Measurements from ENCODE around the gene DDX1. TPM values are rescaled to one million over a fixed set of nuclear protein-coding genes. Genes with fewer than 3 reads are reported as not detected.

DDX1 gene
- total RNA-seq, 1 experiment from 2014 or later = 62.6 TPM

DNA sequence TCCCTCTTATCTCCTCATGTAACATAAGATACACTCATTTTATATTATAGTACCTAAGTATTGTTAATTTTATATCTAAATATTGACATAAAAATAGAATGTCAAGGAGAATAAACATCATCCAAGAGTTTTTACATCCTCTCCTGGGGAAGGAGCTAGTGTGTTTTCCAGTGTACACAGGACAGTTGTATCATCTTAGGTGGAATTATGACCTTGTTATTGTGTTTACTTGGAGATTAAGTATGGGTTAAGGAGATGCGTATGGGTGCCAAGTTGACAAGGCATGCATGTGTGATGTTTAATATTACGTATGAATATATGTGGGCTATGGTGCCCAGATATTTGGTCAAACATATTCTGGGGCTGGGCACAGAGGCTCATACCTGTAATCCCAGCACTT, 11.2 kb upstream of the DDX1 start:
- no peaks in the 10 kb centered on the region for H3K9me2 ChIP-seq (replicated peaks; ENCODE audit: low read length)
- no peaks in the 10 kb centered on the region for H3F3A ChIP-seq (ENCODE audit: low read length, unreplicated experiment)
- POLR2A ChIA-PET (ENCODE audit: unreplicated experiment) = no interaction called here
- no peak overlapping the region for H3K27ac ChIP-seq (ENCODE audit: low read length)
- H2AFZ ChIP-seq (ENCODE audit: low read length) = no peak overlapping the region
- no peak overlapping the region for H3K4me2 ChIP-seq (ENCODE audit: low read length)
- H3K79me2 ChIP-seq (ENCODE audit: low read length) = no peaks in the 10 kb centered on the region
- CTCF ChIA-PET = interaction anchor here (0.6 kb wide), 1 partner anchor 952 kb away, joined by 5 read pairs; no protein-coding TSS in a partner anchor
- H3K4me3 ChIP-seq (ENCODE audit: low read length) = no peak overlapping the region
- TF ChIP-seq EZH2phosphoT487 (IDR thresholded peaks at IDR 0.05; ENCODE audit: borderline replicate concordance, low read length) (no peak), EZH2 (IDR thresholded peaks at IDR 0.05; ENCODE audit: low read length, unreplicated experiment) (no peak)
- TF ChIP-seq, protein P1, sequence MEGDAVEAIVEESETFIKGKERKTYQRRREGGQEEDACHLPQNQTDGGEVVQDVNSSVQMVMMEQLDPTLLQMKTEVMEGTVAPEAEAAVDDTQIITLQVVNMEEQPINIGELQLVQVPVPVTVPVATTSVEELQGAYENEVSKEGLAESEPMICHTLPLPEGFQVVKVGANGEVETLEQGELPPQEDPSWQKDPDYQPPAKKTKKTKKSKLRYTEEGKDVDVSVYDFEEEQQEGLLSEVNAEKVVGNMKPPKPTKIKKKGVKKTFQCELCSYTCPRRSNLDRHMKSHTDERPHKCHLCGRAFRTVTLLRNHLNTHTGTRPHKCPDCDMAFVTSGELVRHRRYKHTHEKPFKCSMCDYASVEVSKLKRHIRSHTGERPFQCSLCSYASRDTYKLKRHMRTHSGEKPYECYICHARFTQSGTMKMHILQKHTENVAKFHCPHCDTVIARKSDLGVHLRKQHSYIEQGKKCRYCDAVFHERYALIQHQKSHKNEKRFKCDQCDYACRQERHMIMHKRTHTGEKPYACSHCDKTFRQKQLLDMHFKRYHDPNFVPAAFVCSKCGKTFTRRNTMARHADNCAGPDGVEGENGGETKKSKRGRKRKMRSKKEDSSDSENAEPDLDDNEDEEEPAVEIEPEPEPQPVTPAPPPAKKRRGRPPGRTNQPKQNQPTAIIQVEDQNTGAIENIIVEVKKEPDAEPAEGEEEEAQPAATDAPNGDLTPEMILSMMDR (conservative IDR thresholded peaks at IDR 0.05; ENCODE audit: low read depth, low read length) = no peak
- no TSS peak for BruUV-seq (replicated peaks)
- no peak for DNase-seq
- H3K27me3 ChIP-seq (ENCODE audit: low read length) = no peaks in the 10 kb centered on the region
- peaks cover 6% of the 10 kb centered on the region; the same call in 1 of the 2 replicates for H3K4me1 ChIP-seq (ENCODE audit: insufficient read depth, low read length)
- H3K9ac ChIP-seq (ENCODE audit: low read length) = no peak overlapping the region
- ATAC-seq = no peak
- no peaks in the 10 kb centered on the region for H3K9me3 ChIP-seq (ENCODE audit: low read length)
- no peaks in the 10 kb centered on the region for H4K20me1 ChIP-seq (ENCODE audit: low read length)
- H3K36me3 ChIP-seq (ENCODE audit: low read depth, low read length) = no peaks in the 10 kb centered on the region
- intact Hi-C loops (cut with micrococcal nuclease) = no loop called here

DNA sequence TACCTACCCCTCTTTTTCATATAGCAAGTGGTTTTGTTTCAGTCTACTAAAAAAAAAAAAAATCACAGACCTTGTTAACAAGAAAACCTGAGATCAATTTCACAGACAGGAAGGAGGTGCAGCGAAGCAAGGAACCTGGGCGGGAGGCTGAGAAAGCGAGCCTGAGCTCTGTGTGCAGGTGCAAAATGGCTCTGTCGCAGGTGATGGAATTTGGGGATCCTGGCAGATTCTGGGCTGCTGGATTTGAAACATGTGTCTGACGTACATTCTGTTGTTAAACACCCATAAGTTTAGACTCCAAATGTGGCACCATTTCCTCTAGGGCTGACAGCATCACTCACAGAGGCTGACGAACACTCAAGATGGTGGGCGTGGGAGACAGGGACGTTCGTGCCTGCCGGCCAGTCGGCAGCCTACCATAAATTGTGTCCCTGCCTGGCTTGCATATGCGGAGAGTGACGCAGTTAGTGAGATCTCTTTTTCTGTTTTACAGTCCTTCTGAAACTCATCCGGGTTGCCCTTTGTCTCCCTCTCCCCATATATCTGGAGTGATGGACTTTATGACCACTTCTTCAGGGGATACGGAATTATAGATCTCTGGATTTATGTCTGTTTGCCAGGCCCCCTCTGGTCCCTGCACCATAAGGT, 8.8 kb upstream of the DDX1 start:
- Histone ChIP-seq H3K79me2 (ENCODE audit: low read length) (no peaks in the 10 kb centered on the region), H3K9me2 (replicated peaks; ENCODE audit: low read length) (no peaks in the 10 kb centered on the region), H3K9me3 (ENCODE audit: low read length) (no peaks in the 10 kb centered on the region), H3K27me3 (ENCODE audit: low read length) (no peaks in the 10 kb centered on the region), H3K9ac (ENCODE audit: low read length) (no peak overlapping the region), H4K20me1 (ENCODE audit: low read length) (no peaks in the 10 kb centered on the region), H2AFZ (ENCODE audit: low read length) (no peak overlapping the region), H3K4me1 (ENCODE audit: insufficient read depth, low read length) (peaks cover 6% of the 10 kb centered on the region; the same call in 1 of the 2 replicates), H3K4me3 (ENCODE audit: low read length) (no peak overlapping the region), H3F3A (ENCODE audit: low read length, unreplicated experiment) (no peaks in the 10 kb centered on the region), H3K27ac (ENCODE audit: low read length) (no peak overlapping the region), H3K36me3 (ENCODE audit: low read depth, low read length) (no peaks in the 10 kb centered on the region), H3K4me2 (ENCODE audit: low read length) (no peak overlapping the region)
- ChIA-PET POLR2A (ENCODE audit: unreplicated experiment) (no interaction called here), CTCF (no interaction called here)
- no TSS peak for BruUV-seq (replicated peaks)
- DNase-seq (no peak), ATAC-seq (no peak)
- intact Hi-C loops (cut with micrococcal nuclease) = no loop called here
- TF ChIP-seq EZH2 (IDR thresholded peaks at IDR 0.05; ENCODE audit: low read length, unreplicated experiment) (no peak), EZH2phosphoT487 (IDR thresholded peaks at IDR 0.05; ENCODE audit: borderline replicate concordance, low read length) (no peak)
- TF ChIP-seq, protein P1 (conservative IDR thresholded peaks at IDR 0.05; ENCODE audit: low read depth, low read length) = no peak

GRCh38 chr2:15583826-15584225, 7.8 kb upstream of the DDX1 start:
- Histone ChIP-seq H3K79me2 (ENCODE audit: low read length) (no peaks in the 10 kb centered on the region), H4K20me1 (ENCODE audit: low read length) (no peaks in the 10 kb centered on the region), H2AFZ (ENCODE audit: low read length) (no peak overlapping the region), H3K9me2 (replicated peaks; ENCODE audit: low read length) (no peaks in the 10 kb centered on the region), H3K27me3 (ENCODE audit: low read length) (no peaks in the 10 kb centered on the region), H3K4me1 (ENCODE audit: insufficient read depth, low read length) (peaks cover 6% of the 10 kb centered on the region; the same call in 1 of the 2 replicates), H3K4me2 (ENCODE audit: low read length) (no peak overlapping the region), H3F3A (ENCODE audit: low read length, unreplicated experiment) (no peaks in the 10 kb centered on the region), H3K4me3 (ENCODE audit: low read length) (no peak overlapping the region), H3K9ac (ENCODE audit: low read length) (no peak overlapping the region), H3K9me3 (ENCODE audit: low read length) (no peaks in the 10 kb centered on the region), H3K27ac (ENCODE audit: low read length) (no peak overlapping the region), H3K36me3 (ENCODE audit: low read depth, low read length) (no peaks in the 10 kb centered on the region)
- TF ChIP-seq EZH2phosphoT487 (IDR thresholded peaks at IDR 0.05; ENCODE audit: borderline replicate concordance, low read length) (no peak), EZH2 (IDR thresholded peaks at IDR 0.05; ENCODE audit: low read length, unreplicated experiment) (no peak)
- TF ChIP-seq, protein P1 (conservative IDR thresholded peaks at IDR 0.05; ENCODE audit: low read depth, low read length) = no peak
- ATAC-seq = no peak
- intact Hi-C loops (cut with micrococcal nuclease) = no loop called here
- ChIA-PET POLR2A (ENCODE audit: unreplicated experiment) (no interaction called here), CTCF (no interaction called here)
- no peak for DNase-seq
- BruUV-seq (replicated peaks) = no TSS peak
